GM18520 (cell line): Measurements from ENCODE around the gene YPEL1.

Source experiments
- ATAC-seq: cut with Tn5 transposase; IDR thresholded peaks from one replicate; pipeline ENCODE4 v1.9.1; 2021; ENCODE audit not compliant: unreplicated experiment

Gene YPEL1

DNA sequence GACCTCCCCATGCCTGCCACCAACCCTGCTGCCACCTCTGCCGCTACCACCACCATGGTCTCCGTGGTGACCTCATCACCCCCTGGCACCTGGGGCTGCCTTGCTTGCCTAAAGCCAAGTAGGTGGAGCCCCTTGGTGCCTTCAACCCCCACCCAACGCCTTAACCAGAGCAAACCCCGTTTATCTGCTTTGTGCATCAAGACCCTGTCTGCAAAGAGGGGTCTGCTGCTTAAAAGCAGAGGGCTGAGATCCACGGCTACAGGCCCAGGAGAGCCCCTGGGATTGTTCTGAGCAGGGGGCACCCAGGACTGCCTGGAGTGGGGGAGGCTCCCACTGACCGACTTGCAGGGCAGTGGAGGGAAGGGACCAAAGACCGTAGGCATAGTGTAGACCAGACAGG is 74.7 kb downstream of the YPEL1 start:
- no peak for ATAC-seq

DNA sequence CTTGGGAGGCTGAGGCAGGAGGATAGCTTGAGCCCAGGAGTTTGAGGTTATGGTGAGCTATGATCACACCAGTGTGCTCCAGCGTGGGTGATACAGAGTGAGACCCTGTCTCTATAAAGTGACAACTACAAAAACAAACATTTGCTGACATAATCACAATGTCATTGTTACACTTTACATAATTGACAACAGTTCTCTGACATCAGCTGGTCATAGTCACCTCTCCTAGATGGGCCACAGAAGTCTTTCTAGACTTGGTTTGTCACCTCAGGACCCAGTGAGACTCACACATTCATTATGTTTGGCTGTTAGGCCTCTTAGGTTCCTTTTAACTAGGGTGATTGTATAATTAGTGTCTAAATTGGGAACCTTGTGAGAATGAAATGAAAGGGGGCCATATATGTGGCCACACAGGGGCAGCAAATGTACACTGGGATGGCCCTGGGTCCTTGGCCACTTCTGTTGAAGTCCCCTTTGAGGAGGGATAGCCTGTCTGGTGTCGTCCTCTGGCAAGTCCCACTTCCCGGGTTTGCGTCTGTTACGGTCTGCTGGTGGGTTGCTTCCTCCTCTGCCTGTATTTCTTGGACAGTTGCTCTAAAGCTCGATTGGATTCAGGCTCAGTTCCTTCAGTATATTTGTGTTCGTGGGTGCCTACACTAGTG is 75.6 kb downstream of the YPEL1 start:
- ATAC-seq = no peak

DNA sequence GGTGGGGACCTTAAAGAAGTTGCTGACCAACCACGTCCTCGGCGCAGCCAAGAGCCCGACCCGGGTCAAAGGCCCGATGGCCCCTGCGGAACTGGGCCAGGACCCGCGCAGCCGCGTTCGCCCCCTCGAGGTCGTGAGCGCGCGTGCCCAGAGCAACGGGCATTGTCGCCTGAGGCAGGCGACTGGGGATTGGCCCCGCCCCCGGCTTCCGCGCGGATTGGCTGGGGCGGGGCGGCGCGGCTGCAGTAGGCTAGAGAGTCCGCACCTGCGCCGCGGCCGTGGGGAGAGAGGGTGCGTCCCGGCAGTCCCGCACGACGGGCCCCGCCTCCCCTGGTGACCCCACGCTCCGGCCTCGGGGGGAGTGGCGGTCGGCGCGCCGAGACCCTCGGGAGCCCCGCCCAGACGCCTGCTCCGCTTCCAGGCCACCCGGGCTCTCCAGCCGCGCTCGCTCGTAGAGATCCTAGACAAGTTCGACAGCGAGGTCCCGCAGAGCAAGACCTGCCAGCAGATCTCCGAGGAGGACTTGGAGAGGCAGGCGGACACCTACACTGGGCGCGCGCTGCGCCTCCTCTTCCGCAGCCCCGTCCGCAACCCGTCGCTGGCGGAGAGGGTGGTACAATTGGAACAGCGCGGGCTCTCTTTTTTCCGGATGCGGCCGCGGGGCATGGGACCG is 78.1 kb downstream of the YPEL1 start:
- ATAC-seq = peak; percentile 62

DNA sequence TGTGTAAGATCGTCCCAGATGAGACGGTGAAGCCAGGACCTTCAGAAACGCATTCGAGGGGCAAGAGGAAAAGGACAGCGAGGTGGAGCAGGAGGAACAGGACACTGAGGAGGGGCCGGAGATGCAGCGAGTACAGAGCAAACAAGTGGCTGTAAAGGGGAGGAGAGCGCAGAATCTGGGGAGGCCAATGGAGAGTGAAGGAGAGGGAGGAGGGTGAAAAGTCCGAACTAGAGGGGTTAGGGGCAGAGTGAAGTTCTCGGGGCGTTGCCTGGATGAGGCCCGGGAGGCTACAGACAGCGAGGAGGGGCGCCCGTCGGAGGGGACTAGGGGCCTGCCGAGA is 78.6 kb downstream of the YPEL1 start:
- ATAC-seq = no peak

DNA sequence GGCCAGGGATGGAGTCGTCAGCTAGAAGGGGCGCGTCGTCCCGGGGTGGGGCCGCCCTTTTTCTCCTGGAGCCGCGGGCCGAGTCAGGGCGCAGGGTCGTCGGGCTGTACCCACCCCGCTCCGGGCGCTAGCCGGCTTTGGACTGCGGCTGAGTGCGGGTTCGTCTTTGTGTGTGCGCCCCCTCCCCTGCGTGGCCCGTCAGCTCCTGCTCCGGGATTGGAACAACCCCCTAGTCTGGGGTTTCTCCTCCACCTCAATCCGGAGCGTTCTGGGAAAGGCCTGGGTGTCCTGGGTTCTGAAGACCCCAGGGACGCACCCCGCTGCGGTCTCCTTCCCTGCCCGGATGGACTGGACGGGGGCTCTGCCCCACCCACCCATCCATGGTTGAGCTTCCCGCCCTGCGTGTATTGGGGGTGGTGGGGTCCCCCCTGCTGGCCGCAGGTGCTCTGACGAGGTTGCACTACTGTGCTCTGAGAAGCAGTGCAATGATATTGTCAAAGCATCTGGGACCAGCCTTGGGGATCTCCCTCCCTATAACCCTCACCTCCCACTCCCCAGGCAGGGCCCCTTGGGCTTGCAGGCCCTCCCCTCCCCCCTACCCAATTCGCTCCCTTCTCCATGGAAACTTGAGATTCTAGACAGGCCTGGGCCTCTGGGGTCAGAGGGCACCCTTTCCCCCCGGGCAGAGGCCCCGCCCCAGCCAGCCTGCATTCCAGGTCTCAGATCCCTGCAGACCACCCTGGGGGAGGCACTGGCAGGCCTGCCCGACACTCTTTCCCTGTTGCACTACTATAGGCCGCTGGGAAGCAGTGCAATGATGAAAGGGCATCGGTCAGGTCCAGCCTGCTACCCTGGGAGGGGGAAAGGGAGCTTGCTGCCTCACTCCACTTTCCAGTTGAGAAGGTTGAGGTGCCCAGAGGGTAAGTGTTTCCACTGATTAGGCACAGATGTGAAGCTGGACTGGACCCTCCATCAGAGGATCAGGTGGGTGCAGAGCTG is 82.7 kb downstream of the YPEL1 start:
- no peak for ATAC-seq

DNA sequence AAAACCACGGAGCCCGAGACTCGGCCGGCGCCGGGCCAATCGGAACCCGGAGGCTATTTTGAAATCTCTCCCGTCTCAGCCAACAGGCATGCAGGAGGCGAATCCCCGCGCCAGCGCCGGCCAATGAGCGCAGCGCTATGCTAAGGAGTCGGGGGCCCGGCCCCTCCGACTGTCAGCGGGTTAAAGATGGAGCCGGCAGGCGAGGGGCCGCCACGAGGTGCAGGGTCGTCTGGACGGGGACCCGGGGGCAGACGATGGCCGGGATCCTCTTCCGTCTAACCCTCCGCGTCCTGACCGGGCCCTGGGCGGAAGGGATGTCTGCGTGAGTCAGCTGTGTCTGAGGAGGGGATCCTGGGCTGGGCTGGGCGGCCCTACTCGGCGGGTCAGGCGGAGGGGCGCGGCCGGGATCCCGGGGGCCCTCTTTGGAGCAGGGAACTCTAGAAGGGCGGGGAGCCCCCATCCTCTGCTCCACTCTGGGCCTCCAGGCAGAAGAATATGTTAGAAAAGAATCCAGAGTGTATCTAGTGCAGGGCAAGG is 83.5 kb downstream of the YPEL1 start:
- ATAC-seq = peak; percentile 89

DNA sequence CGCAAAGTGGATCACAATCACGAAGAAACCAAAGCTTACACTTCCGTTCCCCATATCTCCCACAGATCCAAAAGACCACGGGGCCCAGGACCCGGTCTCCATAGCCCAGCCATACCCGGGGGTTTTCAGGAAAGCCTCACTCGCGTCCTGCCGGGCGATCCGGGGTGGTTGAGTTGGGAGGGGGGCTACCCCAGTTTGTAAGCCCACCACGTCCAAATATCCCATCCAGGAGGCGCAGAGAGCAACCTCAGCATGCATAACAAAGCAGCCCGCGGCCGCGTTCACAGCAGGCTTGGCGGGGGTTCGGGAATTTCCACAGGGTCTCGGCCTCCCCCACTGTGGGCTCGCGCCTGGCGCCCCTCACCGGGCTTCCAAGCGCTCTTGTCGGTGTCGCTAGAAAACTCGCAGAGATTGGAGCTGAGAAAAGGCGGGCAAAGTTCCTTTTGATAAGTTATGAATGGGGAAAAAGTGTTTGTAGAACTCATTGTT is 84.0 kb downstream of the YPEL1 start:
- no peak for ATAC-seq

DNA sequence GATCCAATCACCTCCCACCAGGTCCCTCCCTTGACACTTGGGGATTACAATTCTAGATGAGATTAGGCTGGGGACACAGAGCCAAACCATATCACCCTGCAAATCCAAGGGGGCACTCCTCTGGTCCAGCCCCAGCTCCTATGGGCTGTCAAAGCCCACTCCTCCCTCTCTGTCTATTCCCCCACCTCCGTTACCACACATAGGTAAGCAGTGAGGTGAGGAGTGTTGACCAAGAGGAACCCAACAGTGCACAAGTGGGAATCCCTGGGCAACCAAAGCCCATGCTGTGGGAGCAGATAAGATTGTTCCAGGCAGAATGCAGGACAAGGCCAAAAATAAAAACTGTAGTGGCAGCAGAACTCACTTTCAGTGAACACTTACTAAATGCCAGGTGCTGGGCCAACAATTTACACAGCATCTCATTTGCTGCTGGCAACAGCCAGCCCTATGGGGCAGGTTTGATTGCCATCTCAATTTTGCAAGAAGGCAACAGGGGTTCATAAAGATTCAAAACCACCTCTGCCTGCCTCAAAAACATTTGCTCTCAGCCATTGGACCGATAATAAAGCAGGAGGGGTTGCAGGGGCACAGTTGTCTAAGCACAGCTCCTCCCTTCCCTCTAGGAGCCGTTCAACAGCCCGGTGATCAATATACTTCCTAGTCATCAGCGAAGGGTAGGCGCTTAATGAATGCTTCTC is 84.6 kb downstream of the YPEL1 start:
- no peak for ATAC-seq

DNA sequence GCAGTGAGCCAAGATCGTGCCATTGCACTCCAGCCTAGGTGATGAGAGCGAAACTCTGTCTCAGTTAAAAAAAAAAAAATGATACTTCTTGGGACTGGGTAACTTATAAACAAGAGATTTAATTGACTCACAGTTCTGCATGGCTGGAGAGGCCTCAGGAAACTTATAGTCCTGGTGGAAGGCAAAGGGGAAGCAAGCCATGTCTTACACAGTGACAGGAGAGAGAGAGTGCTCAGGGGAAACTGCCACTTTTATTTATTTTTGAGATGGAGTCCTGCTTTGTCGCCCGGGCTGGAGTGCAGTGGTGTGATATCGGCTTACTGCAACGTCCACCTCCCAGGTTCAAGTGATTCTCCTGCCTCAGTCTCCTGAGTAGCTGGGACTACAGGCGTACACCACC is 85.3 kb downstream of the YPEL1 start:
- ATAC-seq = no peak
